ENCODE measurements around the gene DGUOK.

DNA sequence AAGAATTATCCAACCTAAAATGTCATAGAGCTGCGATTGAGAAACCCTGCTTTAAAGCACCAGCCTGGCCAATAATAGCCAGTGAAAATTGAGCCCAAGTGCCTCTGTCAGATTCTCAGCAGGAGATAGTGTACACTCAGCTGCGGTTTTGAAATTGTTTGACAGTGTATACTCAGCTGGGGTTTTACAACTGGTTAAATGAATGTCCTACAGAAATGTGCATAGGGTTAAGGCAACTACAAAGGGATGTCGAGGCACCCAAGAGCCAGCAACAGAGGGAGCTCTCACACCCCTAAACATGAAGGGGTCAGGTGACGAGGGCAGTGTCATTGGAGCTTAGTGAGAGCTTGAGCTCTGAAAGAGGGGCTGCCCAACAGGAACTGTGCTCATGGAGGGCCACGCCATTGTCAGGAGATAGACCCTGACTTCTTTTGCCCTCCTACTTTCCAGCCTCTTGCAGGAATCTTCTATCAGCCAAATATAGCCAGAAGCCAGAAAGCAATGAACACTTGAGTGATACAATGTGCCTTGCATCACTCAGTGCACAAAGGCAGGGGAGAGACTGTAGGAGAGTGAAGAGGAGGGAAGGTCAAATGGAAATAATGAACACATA, 18.7 kb upstream of the DGUOK start:
- TF ChIP-seq, protein P1, sequence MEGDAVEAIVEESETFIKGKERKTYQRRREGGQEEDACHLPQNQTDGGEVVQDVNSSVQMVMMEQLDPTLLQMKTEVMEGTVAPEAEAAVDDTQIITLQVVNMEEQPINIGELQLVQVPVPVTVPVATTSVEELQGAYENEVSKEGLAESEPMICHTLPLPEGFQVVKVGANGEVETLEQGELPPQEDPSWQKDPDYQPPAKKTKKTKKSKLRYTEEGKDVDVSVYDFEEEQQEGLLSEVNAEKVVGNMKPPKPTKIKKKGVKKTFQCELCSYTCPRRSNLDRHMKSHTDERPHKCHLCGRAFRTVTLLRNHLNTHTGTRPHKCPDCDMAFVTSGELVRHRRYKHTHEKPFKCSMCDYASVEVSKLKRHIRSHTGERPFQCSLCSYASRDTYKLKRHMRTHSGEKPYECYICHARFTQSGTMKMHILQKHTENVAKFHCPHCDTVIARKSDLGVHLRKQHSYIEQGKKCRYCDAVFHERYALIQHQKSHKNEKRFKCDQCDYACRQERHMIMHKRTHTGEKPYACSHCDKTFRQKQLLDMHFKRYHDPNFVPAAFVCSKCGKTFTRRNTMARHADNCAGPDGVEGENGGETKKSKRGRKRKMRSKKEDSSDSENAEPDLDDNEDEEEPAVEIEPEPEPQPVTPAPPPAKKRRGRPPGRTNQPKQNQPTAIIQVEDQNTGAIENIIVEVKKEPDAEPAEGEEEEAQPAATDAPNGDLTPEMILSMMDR (conservative IDR thresholded peaks at IDR 0.05 in 1 of 2, IDR thresholded peaks at IDR 0.05 in 1 of 2; ENCODE audit: low read depth in 1 of 2, low read length in 2 of 2) = peak in 1 of 2 donors; percentile 18
- no peak for TF ChIP-seq EZH2 (IDR thresholded peaks at IDR 0.05; ENCODE audit: low read length, missing control alignments)

All from fibroblast of lung (primary cell).